Measurements from ENCODE around the gene SERPINB5. TPM values are rescaled to one million over a fixed set of nuclear protein-coding genes. Genes with fewer than 3 reads are reported as not detected.

SERPINB5 gene
- total RNA-seq, 4 donors from 2014 or later: 158 to 658 (median 458) TPM

GRCh38 chr18:63488160-63488559 is 11.4 kb downstream of the SERPINB5 start:
- 17% methylated on average over 2 of the region's 2 CpGs for WGBS
- Histone ChIP-seq H3K9me3 (no peaks in the 10 kb centered on the region), H3K4me1 (peaks cover 4% of the 10 kb centered on the region), H3K27me3 (no peaks in the 10 kb centered on the region), H3K36me3 (peaks cover 49% of the 10 kb centered on the region), H3K4me3 (no peak overlapping the region), H3K27ac (no peak overlapping the region)
- no peak for DNase-seq (ENCODE audit: low spot score in 2 of 2)
- TF ChIP-seq CTCF (IDR thresholded peaks at IDR 0.05) (no peak), EP300 (IDR thresholded peaks at IDR 0.05) (no peak), POLR2A (IDR thresholded peaks at IDR 0.05) (no peak), POLR2AphosphoS5 (IDR thresholded peaks at IDR 0.05) (no peak)

DNA sequence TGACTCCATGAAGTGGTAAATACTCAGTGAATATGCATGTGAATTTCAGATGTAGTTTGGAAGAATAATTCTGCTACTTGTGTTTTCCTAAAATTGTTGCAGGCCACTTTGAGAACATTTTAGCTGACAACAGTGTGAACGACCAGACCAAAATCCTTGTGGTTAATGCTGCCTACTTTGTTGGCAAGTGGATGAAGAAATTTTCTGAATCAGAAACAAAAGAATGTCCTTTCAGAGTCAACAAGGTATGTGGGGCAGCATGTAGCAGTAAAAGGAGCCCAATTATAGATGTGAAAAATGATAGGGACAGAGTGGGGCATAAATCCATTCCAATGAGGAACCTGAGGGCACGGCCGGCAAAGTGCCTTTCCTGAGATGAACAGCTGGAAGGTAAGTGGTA is 16.1 kb downstream of the SERPINB5 start:
- peaks cover 48% of the 10 kb centered on the region for H3K36me3 ChIP-seq
- no peaks in the 10 kb centered on the region for H3K9me3 ChIP-seq
- no peak for DNase-seq (ENCODE audit: low spot score in 2 of 2)
- no peaks in the 10 kb centered on the region for H3K27me3 ChIP-seq
- 80% methylated on average over 3 of the region's 3 CpGs for WGBS
- TF ChIP-seq POLR2AphosphoS5 (IDR thresholded peaks at IDR 0.05) (no peak), CTCF (IDR thresholded peaks at IDR 0.05) (no peak), POLR2A (IDR thresholded peaks at IDR 0.05) (no peak), EP300 (IDR thresholded peaks at IDR 0.05) (no peak)
- peaks cover 4% of the 10 kb centered on the region for H3K4me1 ChIP-seq
- H3K27ac ChIP-seq: no peak overlapping the region
- H3K4me3 ChIP-seq: no peak overlapping the region

GRCh38 chr18:63495675-63496074 is 18.9 kb downstream of the SERPINB5 start:
- Histone ChIP-seq H3K27me3 (no peaks in the 10 kb centered on the region), H3K9me3 (no peaks in the 10 kb centered on the region), H3K4me1 (no peaks in the 10 kb centered on the region), H3K27ac (no peak overlapping the region), H3K36me3 (peaks cover 44% of the 10 kb centered on the region), H3K4me3 (no peak overlapping the region)
- WGBS: 91% methylated on average over 2 of the region's 2 CpGs
- DNase-seq (ENCODE audit: low spot score in 2 of 2): no peak
- TF ChIP-seq EP300 (IDR thresholded peaks at IDR 0.05) (no peak), CTCF (IDR thresholded peaks at IDR 0.05) (no peak), POLR2AphosphoS5 (IDR thresholded peaks at IDR 0.05) (no peak), POLR2A (IDR thresholded peaks at IDR 0.05) (no peak)

GRCh38 chr18:63505566-63506335 is 29.0 kb downstream of the SERPINB5 start:
- no peaks in the 10 kb centered on the region for H3K27me3 ChIP-seq
- no peak overlapping the region for H3K27ac ChIP-seq
- H3K4me1 ChIP-seq: peaks cover 7% of the 10 kb centered on the region
- peaks cover 23% of the 10 kb centered on the region for H3K36me3 ChIP-seq
- TF ChIP-seq CTCF (IDR thresholded peaks at IDR 0.05) (peak in 1 of 2 donors; percentile 46), POLR2AphosphoS5 (IDR thresholded peaks at IDR 0.05) (no peak)
- WGBS: 63% methylated on average over 2 of the region's 2 CpGs
- no peaks in the 10 kb centered on the region for H3K9me3 ChIP-seq
- no peak for DNase-seq (ENCODE audit: low spot score in 2 of 2)
- H3K4me3 ChIP-seq: no peak overlapping the region

DNA sequence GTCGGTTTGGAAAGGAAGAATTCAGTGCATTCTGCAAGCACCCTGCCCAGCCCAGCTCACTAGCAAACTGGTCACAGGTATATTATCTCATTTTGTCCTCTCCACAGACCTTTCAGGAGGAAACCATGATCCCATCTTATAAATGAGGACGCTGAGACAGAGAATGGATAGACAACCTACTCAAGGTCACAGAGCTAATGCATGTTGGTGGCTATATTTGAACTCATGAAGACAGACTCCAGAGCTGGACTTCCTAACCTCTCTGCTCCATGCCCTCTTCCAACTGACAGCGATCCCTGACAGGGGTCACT is 29.5 kb downstream of the SERPINB5 start:
- WGBS: 82% methylated on average over 3 of the region's 3 CpGs
- Histone ChIP-seq H3K4me3 (no peak overlapping the region), H3K36me3 (peaks cover 23% of the 10 kb centered on the region), H3K27ac (no peak overlapping the region), H3K4me1 (peaks cover 7% of the 10 kb centered on the region), H3K9me3 (no peaks in the 10 kb centered on the region), H3K27me3 (no peaks in the 10 kb centered on the region)
- no peak for TF ChIP-seq CTCF (IDR thresholded peaks at IDR 0.05)
- no peak for TF ChIP-seq EP300 (IDR thresholded peaks at IDR 0.05)
- no peak for TF ChIP-seq POLR2A (IDR thresholded peaks at IDR 0.05)
- TF ChIP-seq POLR2AphosphoS5 (IDR thresholded peaks at IDR 0.05): no peak
- DNase-seq (ENCODE audit: low spot score in 2 of 2): no peak

All from suprapubic skin (tissue), 4 donors.